Activated T-helper 1 cell treated with Interleukin-2 at 50 U/mL for 16 hours (primary cell): Measurements from ENCODE around the gene TIGAR.

Experiments used
- DNase-seq: peaks from one replicate; pipeline ENCODE4 v3.0.0-alpha.2; 2020; ENCODE audit warnings: low read depth

The TIGAR gene

DNA sequence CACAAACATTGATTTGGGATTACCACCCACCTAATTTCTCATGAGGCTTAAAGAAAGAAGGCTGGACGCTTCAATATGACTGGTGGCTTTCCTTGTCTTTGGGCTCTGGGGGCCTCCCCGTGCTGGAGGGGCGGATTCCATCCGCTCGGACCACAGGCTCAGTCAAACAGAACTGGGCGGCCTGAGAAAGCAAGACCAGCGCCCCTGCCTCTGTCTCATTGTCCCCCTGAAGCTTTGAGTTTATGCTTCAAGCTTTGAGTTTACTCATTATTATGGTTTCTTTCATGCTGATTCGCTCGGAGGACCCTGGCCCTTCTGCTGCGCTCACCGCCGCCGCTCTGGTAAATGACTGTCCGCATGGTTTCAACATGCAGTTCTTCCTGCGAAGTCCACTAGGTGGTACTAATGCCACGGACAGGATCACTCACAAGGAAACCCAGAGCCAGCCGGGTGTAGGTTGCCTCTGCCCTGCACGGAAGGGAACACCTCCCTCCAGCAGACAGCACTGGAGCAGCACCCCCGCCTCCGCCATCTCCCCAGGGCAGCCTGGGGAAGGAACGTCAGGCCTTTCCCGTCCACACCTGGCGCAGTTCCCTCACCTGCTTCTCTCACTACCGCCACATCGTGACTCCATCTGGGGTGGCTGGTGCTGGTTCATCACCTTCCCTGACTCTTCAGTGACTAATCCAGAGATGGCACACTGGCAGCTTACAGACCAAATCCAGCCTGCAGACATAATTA is 13.2 kb upstream of the TIGAR start:
- DNase-seq = no peak

GRCh38 chr12:4308334-4308950 is 12.6 kb upstream of the TIGAR start:
- DNase-seq = no peak

DNA sequence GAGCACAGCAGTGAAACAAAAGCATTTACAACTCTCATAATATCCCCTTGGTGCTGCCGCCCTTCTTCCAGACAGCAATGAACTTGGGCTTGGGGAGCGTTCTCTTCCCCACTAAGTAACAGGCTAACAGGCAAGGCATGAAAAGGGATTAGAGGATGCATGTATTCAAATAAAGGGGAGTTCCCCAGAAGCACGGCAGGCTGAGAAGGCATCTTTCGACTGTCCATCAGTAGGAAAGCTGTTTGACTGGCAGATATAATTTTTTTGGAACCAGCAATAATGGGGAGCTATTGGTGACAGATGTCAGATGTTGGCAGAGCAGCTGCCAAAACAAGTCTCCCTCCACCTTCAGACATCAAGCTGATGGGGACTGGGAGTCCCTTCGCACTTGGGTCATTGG is 9.2 kb upstream of the TIGAR start:
- no peak for DNase-seq

DNA sequence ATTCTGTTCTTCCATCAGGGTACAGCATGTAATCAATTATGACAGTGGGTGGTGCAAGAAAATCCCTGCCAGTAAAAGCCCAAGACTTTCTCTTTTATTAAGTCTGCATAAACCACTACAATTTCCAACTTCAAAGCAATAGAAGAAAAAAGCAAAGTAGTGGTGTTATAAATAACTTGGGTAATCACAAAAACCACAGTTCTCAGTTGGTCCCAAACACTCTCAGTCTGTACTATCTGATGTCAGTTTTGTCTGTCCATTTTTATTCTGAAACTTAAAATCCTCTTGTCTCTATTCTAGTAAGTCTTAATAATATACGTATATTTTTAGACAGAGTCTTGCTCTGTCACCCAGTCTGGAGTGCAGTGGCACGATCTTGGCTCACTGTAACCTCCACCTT is 8.8 kb upstream of the TIGAR start:
- DNase-seq = no peak

DNA sequence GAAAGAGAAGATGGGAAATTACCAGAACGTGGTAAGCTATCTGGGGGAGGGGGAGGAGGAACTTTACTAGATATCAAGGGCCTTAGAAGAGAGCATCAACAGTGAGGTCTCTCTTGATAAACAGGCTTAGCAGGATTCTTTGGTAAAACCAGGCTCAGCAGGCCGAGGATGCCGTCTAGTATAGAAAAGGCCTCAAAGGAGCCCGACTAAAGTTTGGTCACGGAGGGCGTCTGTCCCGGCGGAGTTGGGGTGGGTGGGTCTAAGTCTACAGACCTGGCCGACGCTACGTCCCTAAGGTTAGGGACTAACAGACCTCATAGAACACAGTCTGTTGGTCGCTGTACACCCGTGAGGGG is 538 bp upstream of the TIGAR start:
- no peak for DNase-seq

- no peak for DNase-seq
Observed at GRCh38 chr12:4322726-4323125, 1.7 kb downstream of the TIGAR start.

DNA sequence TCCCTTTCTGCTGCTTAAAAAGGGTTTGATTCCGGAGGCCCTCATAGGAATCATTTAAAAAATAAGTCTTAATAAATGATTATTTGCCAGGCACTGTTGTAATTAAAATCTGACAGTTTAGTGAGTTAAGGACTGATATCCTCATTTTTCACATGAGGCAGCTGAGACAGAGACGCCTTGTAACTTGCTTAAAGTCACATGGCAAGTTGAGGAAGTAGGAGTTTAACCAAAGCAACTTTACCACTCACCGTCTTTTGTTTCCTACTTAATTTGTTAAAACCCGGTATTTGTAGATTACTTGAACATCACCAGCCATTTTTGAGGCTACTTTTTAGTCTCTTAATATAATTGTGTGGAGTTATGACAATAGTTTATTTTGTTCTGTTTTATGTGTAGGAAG is 2.4 kb downstream of the TIGAR start:
- no peak for DNase-seq

GRCh38 chr12:4324366-4324765 is 3.4 kb downstream of the TIGAR start:
- no peak for DNase-seq

- DNase-seq = no peak
Observed at GRCh38 chr12:4325966-4326365, 5.0 kb downstream of the TIGAR start.

- no peak for DNase-seq
Observed at GRCh38 chr12:4327293-4327692, 6.3 kb downstream of the TIGAR start.

GRCh38 chr12:4330203-4330602 is 9.2 kb downstream of the TIGAR start:
- no peak for DNase-seq

DNA sequence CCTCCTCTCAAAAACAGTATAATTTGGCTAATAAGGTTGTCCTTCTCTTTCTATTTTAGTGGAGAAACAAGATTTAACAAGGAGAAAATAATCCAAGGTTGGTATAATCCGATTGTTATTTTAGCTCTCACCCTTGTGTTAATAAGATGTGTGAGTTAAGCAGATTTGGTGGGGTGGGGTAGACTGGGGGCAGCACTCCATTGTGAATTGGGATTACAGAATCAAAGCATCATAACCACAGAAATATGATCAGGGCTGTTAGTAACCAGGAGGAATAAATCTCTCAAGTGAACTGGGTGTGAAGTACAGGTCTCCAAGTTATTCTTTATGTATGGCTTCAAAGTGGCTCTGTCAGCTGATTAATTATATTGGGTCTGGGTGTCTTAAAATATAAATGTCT is 10.2 kb downstream of the TIGAR start:
- no peak for DNase-seq

DNA sequence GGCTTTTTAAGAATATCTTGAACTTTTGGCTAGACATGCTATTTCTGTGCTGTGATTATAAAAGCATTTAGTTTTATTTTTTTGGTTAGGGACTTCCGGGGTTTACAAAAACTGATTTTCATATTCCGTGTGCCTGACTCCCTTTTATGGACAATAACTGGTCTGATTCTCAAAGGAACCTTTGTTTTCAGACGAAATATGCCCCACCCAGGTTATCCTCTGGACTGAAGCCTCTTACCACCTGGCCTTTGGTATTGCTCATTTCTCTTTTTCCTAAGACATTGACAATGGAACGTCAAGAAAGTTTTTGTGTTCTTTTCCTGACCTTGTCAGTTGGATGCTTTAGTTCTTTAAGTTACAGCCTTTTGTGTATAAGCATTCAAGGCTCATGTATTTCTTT is 10.8 kb downstream of the TIGAR start:
- no peak for DNase-seq

DNA sequence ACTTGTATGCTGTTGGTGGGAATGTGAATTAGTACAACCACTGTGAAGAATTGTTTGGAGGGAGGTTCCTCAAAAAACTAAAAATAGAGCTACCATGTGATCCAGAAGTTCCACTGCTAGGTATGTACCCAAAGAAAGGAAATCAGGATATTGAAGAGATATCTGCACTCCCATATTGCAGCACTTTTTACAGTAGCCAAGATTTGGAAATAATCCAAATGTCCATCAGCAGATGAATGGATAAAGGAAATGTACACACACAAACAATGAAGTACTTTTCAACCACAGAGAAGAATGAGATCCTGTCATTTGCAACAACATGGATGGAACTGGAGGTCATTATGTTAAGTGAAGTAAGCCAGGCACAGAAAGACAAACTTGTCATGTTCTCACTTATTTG is 25.9 kb downstream of the TIGAR start:
- DNase-seq = no peak

DNA sequence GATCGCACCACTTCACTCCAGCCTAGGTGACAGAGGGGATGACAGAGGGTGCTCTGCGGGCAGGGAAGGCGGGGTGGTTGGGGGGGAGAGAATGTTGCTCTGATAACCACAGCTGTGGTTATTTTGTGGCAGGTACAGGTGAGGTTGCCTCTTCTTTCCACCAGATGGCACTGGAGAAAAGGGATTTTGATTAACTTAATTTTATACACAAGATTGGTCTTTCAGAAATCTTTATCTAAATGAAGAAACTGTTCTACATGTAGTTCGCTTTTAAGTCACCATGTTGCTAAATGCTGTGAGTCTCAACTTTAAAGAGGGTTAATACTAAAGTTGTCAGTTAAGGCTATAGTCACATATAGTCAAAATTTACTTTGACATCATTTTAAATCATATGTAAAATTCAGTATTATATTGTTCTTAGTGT is 32.8 kb downstream of the TIGAR start:
- peak; percentile 10 for DNase-seq

- DNase-seq = no peak
Observed at GRCh38 chr12:4355156-4356040, 34.4 kb downstream of the TIGAR start.

GRCh38 chr12:4356041-4356327 is 35.0 kb downstream of the TIGAR start:
- DNase-seq = peak; percentile 15

GRCh38 chr12:4366090-4366489 is 45.1 kb downstream of the TIGAR start:
- no peak for DNase-seq

DNA sequence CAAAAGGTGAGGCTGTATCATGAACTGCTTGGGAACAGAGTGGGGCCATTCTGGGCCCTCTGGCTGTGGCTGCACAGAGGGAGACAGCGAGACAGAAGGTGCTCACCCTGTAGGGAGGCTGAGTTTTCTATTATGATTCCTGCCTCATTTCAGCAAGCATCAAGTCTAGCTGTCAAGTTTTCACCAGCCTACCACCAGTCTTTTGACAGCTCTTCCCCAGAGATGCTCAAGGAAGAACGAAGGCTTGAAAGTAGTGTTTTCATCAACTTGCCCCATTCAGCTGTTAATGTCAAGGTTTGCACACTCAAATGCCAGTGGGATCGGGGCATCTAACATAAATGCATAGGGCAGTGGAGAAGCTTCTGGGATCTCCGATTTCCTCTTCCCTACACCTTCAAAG is 48.5 kb downstream of the TIGAR start:
- no peak for DNase-seq

- no peak for DNase-seq
Observed at GRCh38 chr12:4370265-4370664, 49.3 kb downstream of the TIGAR start.

- DNase-seq = no peak
Observed at GRCh38 chr12:4372653-4373052, 51.6 kb downstream of the TIGAR start.

- no peak for DNase-seq
Observed at GRCh38 chr12:4375449-4375848, 54.4 kb downstream of the TIGAR start.

- no peak for DNase-seq
Observed at GRCh38 chr12:4378772-4379171, 57.8 kb downstream of the TIGAR start.
